Neural cell (in vitro differentiated cells): Measurements from ENCODE around the gene CEACAM19.

Source experiments
- CTCF ChIP-seq: fragments of 450-650 bp; IDR thresholded peaks from 2 replicates; pipeline ENCODE4 v1.5.1; 2014; ENCODE audit warnings: antibody characterized with exemption, mild to moderate bottlenecking, moderate library complexity; ENCODE audit not compliant: poor library complexity, severe bottlenecking
- EP300 ChIP-seq: fragments of 450-650 bp; conservative IDR thresholded peaks from 2 replicates; pipeline ENCODE4 v1.6.1; 2014; ENCODE audit warnings: antibody characterized with exemption, mild to moderate bottlenecking, moderate library complexity; ENCODE audit not compliant: poor library complexity, severe bottlenecking
- EZH2 ChIP-seq: fragments of 200-600, 300-800 bp; shearing (Covaris generic), sonication (generic); IDR thresholded peaks from 2 replicates; pipeline ENCODE4 v1.6.1; 2014; ENCODE audit warnings: antibody characterized with exemption, low read length, borderline replicate concordance, mild to moderate bottlenecking; ENCODE audit not compliant: insufficient read depth, poor library complexity, severe bottlenecking
- MXI1 ChIP-seq: fragments of 450-650 bp; conservative IDR thresholded peaks from 2 replicates; pipeline ENCODE4 v1.6.1; 2014; ENCODE audit warnings: antibody characterized with exemption, mild to moderate bottlenecking; ENCODE audit not compliant: poor library complexity, severe bottlenecking
- POLR2AphosphoS5 ChIP-seq: IDR thresholded peaks from 2 replicates; pipeline ENCODE4 v1.6.1; 2012
- RAD21 ChIP-seq: fragments of 450-650 bp; conservative IDR thresholded peaks from 2 replicates; pipeline ENCODE4 v1.6.1; 2014; ENCODE audit warnings: antibody characterized with exemption, mild to moderate bottlenecking, moderate library complexity
- SMC3 ChIP-seq: fragments of 450-650 bp; conservative IDR thresholded peaks from 2 replicates; pipeline ENCODE4 v1.6.1; 2014; ENCODE audit warnings: antibody characterized with exemption, mild to moderate bottlenecking, moderate library complexity; ENCODE audit not compliant: poor library complexity

- TF ChIP-seq CTCF (no peak), MXI1 (no peak), EP300 (no peak), SMC3 (no peak), EZH2 (no peak), POLR2AphosphoS5 (no peak), RAD21 (no peak)
Observed at GRCh38 chr19:44662691-44663385, 8.4 kb upstream of the CEACAM19 start.
